Fibroblast of mammary gland (primary cell): Measurements from ENCODE around the gene CRYGS.
"Not testable (repeated sequence)": the region's sequence is repeated elsewhere in the genome, so short reads cannot be mapped to it uniquely, and the experiment has no call there.

ENCODE experiments used
- DNase-seq: peaks from one replicate; pipeline ENCODE4 v3.0.0-alpha.2; 2010; ENCODE audit warnings: low read depth
- H3K4me3 ChIP-seq: 2 replicates; pipeline ENCODE4 v1.5.1; 2011; ENCODE audit warnings: low read depth, mild to moderate bottlenecking, low read length, moderate library complexity; ENCODE audit not compliant: control insufficient read depth
- CTCF ChIP-seq: conservative IDR thresholded peaks from 2 replicates; pipeline ENCODE4 v1.5.1; 2011; ENCODE audit warnings: low read depth, low read length, inconsistent platforms; ENCODE audit not compliant: control insufficient read depth, insufficient read depth

CRYGS gene

GRCh38 chr3:186587183-186587582, 43.0 kb upstream of the CRYGS start:
- TF ChIP-seq CTCF = no peak

GRCh38 chr3:186586245-186586644, 42.1 kb upstream of the CRYGS start:
- DNase-seq, H3K4me3 ChIP-seq: not testable (repeated sequence)

More at GRCh38 chr3:186587183-186587582, 43.0 kb upstream of the CRYGS start:
- DNase-seq = no peak
- no peak overlapping the region for H3K4me3 ChIP-seq

- peak; percentile 74 for DNase-seq
- H3K4me3 ChIP-seq = no peak overlapping the region
- TF ChIP-seq CTCF = no peak
Measured at GRCh38 chr3:186583831-186584230, 39.7 kb upstream of the CRYGS start.

- H3K4me3 ChIP-seq = no peak overlapping the region
- DNase-seq = no peak
- TF ChIP-seq CTCF = no peak
Measured at GRCh38 chr3:186582541-186582940, 38.4 kb upstream of the CRYGS start.

- no peak for TF ChIP-seq CTCF
- no peak for DNase-seq
- H3K4me3 ChIP-seq = no peak overlapping the region
Measured at GRCh38 chr3:186580785-186581184, 36.6 kb upstream of the CRYGS start.

GRCh38 chr3:186577521-186577920, 33.3 kb upstream of the CRYGS start:
- no peak overlapping the region for H3K4me3 ChIP-seq
- DNase-seq = no peak
- no peak for TF ChIP-seq CTCF

GRCh38 chr3:186571644-186572013, 27.4 kb upstream of the CRYGS start:
- TF ChIP-seq CTCF = no peak
- H3K4me3 ChIP-seq = peak overlapping the region; percentile 94
- no peak for DNase-seq
